Measurements from ENCODE around the gene REXO4. TPM values are rescaled to one million over a fixed set of nuclear protein-coding genes. Genes with fewer than 3 reads are reported as not detected.

Gene REXO4
- total RNA-seq, 1 donor from 2014 or later: 24.4 TPM

DNA sequence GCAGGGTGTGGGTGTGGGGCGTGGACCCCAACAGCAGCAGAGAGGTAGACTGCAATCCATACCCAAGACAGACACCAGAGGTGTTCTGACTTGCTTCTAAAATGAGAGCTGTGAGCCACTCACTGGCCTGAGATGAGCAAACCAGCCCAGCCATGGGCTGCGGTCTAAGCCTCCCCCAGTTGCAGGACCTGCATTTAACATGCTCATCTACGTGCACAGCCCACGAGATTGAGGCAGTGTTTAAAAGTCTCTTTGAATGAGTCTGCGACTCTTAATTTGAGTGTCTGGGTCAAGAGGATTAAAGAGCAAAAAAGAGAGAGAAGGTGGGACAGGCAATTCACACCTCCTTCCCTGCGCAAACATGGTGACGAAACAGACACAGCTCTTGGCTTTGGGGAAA is 47.9 kb downstream of the REXO4 start:
- no peak overlapping the region for H3K4me3 ChIP-seq (ENCODE audit: low read depth, low read length)
- no peak for TF ChIP-seq CTCF (conservative IDR thresholded peaks at IDR 0.05; ENCODE audit: low read depth, low read length)
- no peak for DNase-seq (ENCODE audit: low read depth)

DNA sequence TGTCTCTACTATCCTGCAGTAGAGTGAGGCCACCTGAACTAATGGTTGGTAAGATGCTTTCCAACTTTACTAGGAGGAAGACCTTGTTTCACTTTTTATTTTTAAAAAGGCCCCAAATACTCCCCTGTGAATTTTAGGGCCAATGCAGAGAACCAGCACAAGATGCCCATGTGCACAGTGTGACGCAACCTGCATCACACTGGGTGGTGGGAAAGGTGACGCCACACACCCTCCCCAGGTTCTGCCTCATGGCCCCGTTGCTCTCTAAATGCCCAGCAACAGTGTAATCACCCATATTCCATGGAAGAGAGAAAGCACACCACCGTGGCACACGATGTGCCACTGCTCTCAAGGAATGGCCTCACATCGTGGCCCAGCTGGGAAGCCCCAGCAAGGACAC is 48.4 kb downstream of the REXO4 start:
- no peak overlapping the region for H3K4me3 ChIP-seq (ENCODE audit: low read depth, low read length)
- no peak for TF ChIP-seq CTCF (conservative IDR thresholded peaks at IDR 0.05; ENCODE audit: low read depth, low read length)
- DNase-seq (ENCODE audit: low read depth): no peak

DNA sequence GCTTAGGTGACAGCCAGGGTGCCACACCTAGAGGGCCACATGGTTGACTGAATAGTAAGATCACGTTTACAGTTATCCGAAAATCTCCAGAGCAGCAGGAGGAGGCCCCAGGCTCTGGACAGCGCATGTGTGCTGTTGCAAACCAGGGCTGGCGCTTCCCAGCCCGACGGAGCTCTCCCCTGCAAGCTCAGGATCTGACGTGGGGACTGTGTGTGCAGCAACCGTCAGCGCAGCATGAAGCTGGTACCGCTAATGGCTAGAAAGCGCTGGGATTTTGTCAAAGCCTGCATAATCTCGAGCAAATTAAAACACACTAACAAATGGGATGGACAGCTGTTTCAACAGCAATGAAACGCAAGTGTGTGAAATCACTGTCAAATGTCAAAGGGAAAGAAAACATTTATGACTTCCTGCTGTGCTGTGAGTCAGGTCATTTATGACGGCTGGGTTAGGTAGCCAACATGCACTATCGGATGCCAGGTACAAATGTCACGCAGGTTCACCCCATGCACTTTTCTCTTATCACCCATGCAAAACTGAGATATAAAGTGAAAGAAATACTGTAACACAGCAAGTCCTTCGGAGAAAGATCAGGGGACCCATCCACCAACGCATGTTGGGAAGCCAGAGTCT is 49.4 kb downstream of the REXO4 start:
- no peak for TF ChIP-seq CTCF (conservative IDR thresholded peaks at IDR 0.05; ENCODE audit: low read depth, low read length)
- no peak for DNase-seq (ENCODE audit: low read depth)
- no peak overlapping the region for H3K4me3 ChIP-seq (ENCODE audit: low read depth, low read length)

- H3K4me3 ChIP-seq (ENCODE audit: low read depth, low read length): no peak overlapping the region
- no peak for DNase-seq (ENCODE audit: low read depth)
- TF ChIP-seq CTCF (conservative IDR thresholded peaks at IDR 0.05; ENCODE audit: low read depth, low read length): no peak
Observed at GRCh38 chr9:133367778-133368177, 50.0 kb downstream of the REXO4 start.

DNA sequence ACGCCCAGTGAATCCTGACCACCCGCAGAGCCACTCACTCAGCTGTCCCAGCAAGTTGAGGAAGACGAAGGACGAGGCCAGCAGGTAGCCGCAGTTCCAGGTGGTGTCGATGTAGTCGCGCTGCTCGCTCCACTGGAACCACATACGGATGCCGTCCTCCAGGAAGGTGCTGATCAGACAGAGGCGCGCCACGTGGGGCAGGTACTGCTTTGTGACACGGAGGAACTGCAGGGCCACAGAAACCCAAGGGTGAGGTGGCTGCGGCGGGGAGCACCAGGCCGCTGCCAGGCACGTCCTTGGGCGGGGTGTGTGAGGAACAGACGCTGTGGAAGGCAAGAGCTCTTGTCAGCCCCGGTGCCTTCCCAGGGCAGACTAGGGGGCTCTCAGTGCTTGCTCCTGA is 50.6 kb downstream of the REXO4 start:
- no peak overlapping the region for H3K4me3 ChIP-seq (ENCODE audit: low read depth, low read length)
- TF ChIP-seq CTCF (conservative IDR thresholded peaks at IDR 0.05; ENCODE audit: low read depth, low read length): no peak
- no peak for DNase-seq (ENCODE audit: low read depth)

DNA sequence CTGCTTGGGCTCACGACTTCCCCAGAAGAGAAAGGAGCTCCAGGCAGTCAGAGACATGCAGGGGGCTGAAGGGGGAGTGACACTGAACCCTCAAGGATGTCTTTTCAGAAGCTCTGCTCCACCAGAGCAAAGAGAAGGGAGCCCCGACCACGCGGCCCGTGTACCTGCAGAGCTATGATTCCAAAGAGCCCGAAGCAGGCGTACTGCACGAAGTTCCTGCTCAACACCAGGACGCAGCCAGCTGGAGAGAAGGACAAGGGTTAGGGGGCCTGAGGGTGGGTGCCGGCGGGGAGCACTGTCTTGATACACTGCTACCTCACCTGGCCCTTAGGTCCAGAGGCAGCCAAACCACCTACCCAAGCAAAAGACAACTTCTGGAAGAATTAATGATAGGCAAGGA is 51.4 kb downstream of the REXO4 start:
- DNase-seq (ENCODE audit: low read depth): no peak
- no peak for TF ChIP-seq CTCF (conservative IDR thresholded peaks at IDR 0.05; ENCODE audit: low read depth, low read length)
- H3K4me3 ChIP-seq (ENCODE audit: low read depth, low read length): no peak overlapping the region

GRCh38 chr9:133362359-133363044 is 55.3 kb downstream of the REXO4 start:
- no peak for TF ChIP-seq CTCF (conservative IDR thresholded peaks at IDR 0.05; ENCODE audit: low read depth, low read length)
- no peak for DNase-seq (ENCODE audit: low read depth)

More at GRCh38 chr9:133362359-133363044, 55.3 kb downstream of the REXO4 start:
- no peak overlapping the region for H3K4me3 ChIP-seq (ENCODE audit: low read depth, low read length)
